Upper lobe of left lung (tissue), 4 donors: ENCODE measurements around the gene CABLES1.

ENCODE experiments used
- POLR2AphosphoS5 ChIP-seq, 2 donors: sonication (generic); formaldehyde crosslinking; IDR thresholded peaks; one replicate each; pipeline ENCODE4 v1.5.1; 2017; ENCODE audit warnings: antibody characterized with exemption in 2 of 2
- TF ChIP-seq, protein P1 (sequence below), 6 experiments: fragments of 450-650 bp in 4 of 6; fragments of 200-600 bp in 2 of 6; sonication (generic) in 2 of 6; IDR thresholded peaks; one replicate each; pipeline ENCODE4 v1.5.1; 2016 to 2019; ENCODE audit warnings: antibody characterized with exemption in 6 of 6

DNA sequence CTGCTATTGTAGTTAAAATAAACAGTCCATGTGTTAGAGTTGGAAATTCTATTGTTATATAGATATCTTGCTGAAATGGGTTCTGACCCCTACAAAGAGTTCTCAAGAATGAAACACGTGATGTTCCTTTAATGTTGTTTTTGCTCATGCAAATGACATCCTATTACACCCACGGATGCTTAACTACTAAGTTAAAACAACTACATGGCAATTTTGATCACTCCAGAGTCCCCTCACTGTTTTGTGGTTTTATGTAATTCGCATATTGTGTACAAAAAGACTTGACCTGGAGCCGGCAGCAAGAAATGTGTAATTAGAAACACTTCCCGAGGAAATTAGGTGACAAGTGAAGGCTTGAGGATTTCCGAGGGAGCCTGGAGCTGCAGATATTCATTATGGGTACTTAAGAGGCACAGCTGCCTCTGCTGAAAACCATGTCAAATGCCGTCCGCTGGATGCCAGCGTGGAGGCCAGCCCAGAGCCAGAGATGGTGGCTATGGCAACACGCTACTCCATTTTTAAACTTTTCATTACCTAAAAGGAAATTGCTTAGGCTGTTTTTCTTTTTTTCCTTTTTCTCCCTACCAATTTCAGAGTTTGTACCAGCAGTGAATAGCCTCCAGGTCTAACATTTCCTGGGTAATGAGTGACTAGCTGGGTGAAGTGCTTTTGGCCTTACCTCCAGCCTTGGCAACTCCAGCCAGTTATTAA is 21.0 kb upstream of the CABLES1 start:
- TF ChIP-seq, protein P1, sequence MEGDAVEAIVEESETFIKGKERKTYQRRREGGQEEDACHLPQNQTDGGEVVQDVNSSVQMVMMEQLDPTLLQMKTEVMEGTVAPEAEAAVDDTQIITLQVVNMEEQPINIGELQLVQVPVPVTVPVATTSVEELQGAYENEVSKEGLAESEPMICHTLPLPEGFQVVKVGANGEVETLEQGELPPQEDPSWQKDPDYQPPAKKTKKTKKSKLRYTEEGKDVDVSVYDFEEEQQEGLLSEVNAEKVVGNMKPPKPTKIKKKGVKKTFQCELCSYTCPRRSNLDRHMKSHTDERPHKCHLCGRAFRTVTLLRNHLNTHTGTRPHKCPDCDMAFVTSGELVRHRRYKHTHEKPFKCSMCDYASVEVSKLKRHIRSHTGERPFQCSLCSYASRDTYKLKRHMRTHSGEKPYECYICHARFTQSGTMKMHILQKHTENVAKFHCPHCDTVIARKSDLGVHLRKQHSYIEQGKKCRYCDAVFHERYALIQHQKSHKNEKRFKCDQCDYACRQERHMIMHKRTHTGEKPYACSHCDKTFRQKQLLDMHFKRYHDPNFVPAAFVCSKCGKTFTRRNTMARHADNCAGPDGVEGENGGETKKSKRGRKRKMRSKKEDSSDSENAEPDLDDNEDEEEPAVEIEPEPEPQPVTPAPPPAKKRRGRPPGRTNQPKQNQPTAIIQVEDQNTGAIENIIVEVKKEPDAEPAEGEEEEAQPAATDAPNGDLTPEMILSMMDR (IDR thresholded peaks at IDR 0.05) = no peak
- TF ChIP-seq POLR2AphosphoS5 (IDR thresholded peaks at IDR 0.05) = no peak
